Thoracic aorta (tissue), 2 donors: ENCODE data around the gene TRIM9. TPM values are rescaled to one million over a fixed set of nuclear protein-coding genes. Genes with fewer than 3 reads are reported as not detected.
A peak's percentile ranks its signal among the peaks of the same experiment; 100 is the strongest.
"Not testable (repeated sequence)": the region's sequence is repeated elsewhere in the genome, so short reads cannot be mapped to it uniquely, and the experiment has no call there.

Experiments
- ATAC-seq: fragments of 150-250 bp; one replicate; pipeline ENCODE4 v1.8.0; 2017; ENCODE audit warnings: low read depth; ENCODE audit not compliant: insufficient number of reproducible peaks, low FRiP score
- DNase-seq: peaks from one replicate; pipeline ENCODE4 v3.0.0-alpha.2; 2020; ENCODE audit warnings: low spot score
- H3K27ac ChIP-seq, 2 donors: fragments of 200-600 bp; sonication (generic); 1 replicate in 1 of 2; 2 replicates in 1 of 2; pipeline ENCODE4 v1.5.1; 2016; ENCODE audit warnings: mild to moderate bottlenecking in 2 of 2, moderate library complexity in 2 of 2
- H3K27me3 ChIP-seq: fragments of 200-600 bp; sonication (generic); replicated peaks from 2 replicates; pipeline ENCODE4 v1.6.0; 2016; ENCODE audit warnings: mild to moderate bottlenecking; ENCODE audit not compliant: insufficient read depth
- H3K36me3 ChIP-seq: fragments of 200-600 bp; sonication (generic); one replicate; pipeline ENCODE4 v1.5.1; 2016
- H3K4me1 ChIP-seq, 2 donors: fragments of 200-600 bp; sonication (generic); 1 replicate in 1 of 2; 2 replicates in 1 of 2; pipeline versions ENCODE4 v1.5.1 to v1.6.0; 2016; ENCODE audit warnings: low read depth in 2 of 2, mild to moderate bottlenecking in 1 of 2; ENCODE audit not compliant: control insufficient read depth in 1 of 2
- H3K4me3 ChIP-seq: fragments of 200-600 bp; sonication (generic); 2 replicates; pipeline ENCODE4 v1.5.1; 2016; ENCODE audit warnings: mild to moderate bottlenecking
- H3K9me3 ChIP-seq: fragments of 200-600 bp; sonication (generic); 2 replicates; pipeline ENCODE4 v1.5.1; 2016
- CTCF ChIP-seq: fragments of 200-600 bp; sonication (generic); IDR thresholded peaks from one replicate; pipeline ENCODE4 v1.5.1; 2019; ENCODE audit warnings: antibody characterized with exemption
- total RNA-seq, 2 donors: library from RNA; depleted of rRNA; stranded (reverse); fragments of >200 nt; gene quantifications; one replicate each; pipeline versions ENCODE4 v1.1.0 to v1.2.3, GENCODE V29; 2016

The TRIM9 gene
- total RNA-seq, 2 donors from 2014 or later: 0.41 to 2.1 TPM

- Histone ChIP-seq H3K27me3 (no peaks in the 10 kb centered on the region), H3K27ac (peak overlapping the region; percentile 81 to 84), H3K36me3 (no peaks in the 10 kb centered on the region), H3K4me1 (peaks cover 0 to 14% of the 10 kb centered on the region in 2 donors), H3K4me3 (peak overlapping the region; percentile 96), H3K9me3 (no peaks in the 10 kb centered on the region)
- DNase-seq (no peak), ATAC-seq (no peak)
- no peak for TF ChIP-seq CTCF
Measured at GRCh38 chr14:50943261-50943942, 151.5 kb downstream of the TRIM9 start.

- not testable (repeated sequence) for H3K27me3 ChIP-seq, DNase-seq, H3K9me3 ChIP-seq, H3K4me3 ChIP-seq, H3K36me3 ChIP-seq, H3K27ac ChIP-seq, ATAC-seq
- peaks cover 0 to 14% of the 10 kb centered on the region in 2 donors for H3K4me1 ChIP-seq
Measured at GRCh38 chr14:50941638-50942037, 153.3 kb downstream of the TRIM9 start.

GRCh38 chr14:50941151-50941550 lies 153.8 kb downstream of the TRIM9 start:
- no peak for TF ChIP-seq CTCF
- Histone ChIP-seq H3K4me3 (no peak overlapping the region), H3K9me3 (no peaks in the 10 kb centered on the region), H3K36me3 (no peaks in the 10 kb centered on the region), H3K4me1 (peaks cover 0 to 14% of the 10 kb centered on the region in 2 donors), H3K27ac (no peak overlapping the region), H3K27me3 (no peaks in the 10 kb centered on the region)
- no peak for ATAC-seq
- no peak for DNase-seq

GRCh38 chr14:50937800-50938199 lies 157.1 kb downstream of the TRIM9 start:
- no peak for TF ChIP-seq CTCF

GRCh38 chr14:50937325-50937724 lies 157.6 kb downstream of the TRIM9 start:
- ATAC-seq: no peak

More at GRCh38 chr14:50937800-50938199, 157.1 kb downstream of the TRIM9 start:
- peaks cover 5% of the 10 kb centered on the region for H3K36me3 ChIP-seq
- no peak overlapping the region for H3K4me3 ChIP-seq
- no peaks in the 10 kb centered on the region for H3K4me1 ChIP-seq
- no peak for DNase-seq
- no peak overlapping the region for H3K27ac ChIP-seq
- no peaks in the 10 kb centered on the region for H3K27me3 ChIP-seq
- ATAC-seq: no peak
- H3K9me3 ChIP-seq: no peaks in the 10 kb centered on the region

More at GRCh38 chr14:50937325-50937724, 157.6 kb downstream of the TRIM9 start:
- no peaks in the 10 kb centered on the region for H3K9me3 ChIP-seq
- no peak overlapping the region for H3K4me3 ChIP-seq
- H3K36me3 ChIP-seq: peaks cover 10% of the 10 kb centered on the region
- no peaks in the 10 kb centered on the region for H3K4me1 ChIP-seq
- no peak overlapping the region for H3K27ac ChIP-seq
- no peak for TF ChIP-seq CTCF
- no peak for DNase-seq
- no peaks in the 10 kb centered on the region for H3K27me3 ChIP-seq
